ENCODE results near the gene C1orf56. TPM values are rescaled to one million over a fixed set of nuclear protein-coding genes. Genes with fewer than 3 reads are reported as not detected.

C1orf56 gene
- total RNA-seq, 1 experiment from 2014 or later = 4.8 TPM

- H3K27ac Mint-ChIP-seq (ENCODE audit: unreplicated experiment) = no peak within 1 kb of the TSS
Measured at GRCh38 chr1:151036356-151036755, 11.2 kb upstream of the C1orf56 start, which contains the start of gene BNIPL. TSS of gene BNIPL (plus strand) at chr1:151036586. CDS start at chr1:151036726, 140 bp downstream.

GRCh38 chr1:151037032-151037431, 10.5 kb upstream of the C1orf56 start:
- Histone ChIP-seq H3K4me1 (no peaks in the 10 kb centered on the region), H3K4me3 (ENCODE audit: low read depth, low read length) (no peak overlapping the region), H3K9me3 (no peaks in the 10 kb centered on the region), H3K36me3 (ENCODE audit: control insufficient read depth, insufficient read depth, low read length) (no peaks in the 10 kb centered on the region; the same call in 1 of the 2 replicates), H3K27me3 (replicated peaks; ENCODE audit: control insufficient read depth, insufficient read depth, low read length) (no peaks in the 10 kb centered on the region)
- Mint-ChIP-seq H3K9me3 (ENCODE audit: unreplicated experiment) (no peaks in the 10 kb centered on the region), H3K36me3 (ENCODE audit: insufficient read depth, unreplicated experiment) (peaks cover 18% of the 10 kb centered on the region), H3K27me3 (ENCODE audit: insufficient read depth, unreplicated experiment) (no peaks in the 10 kb centered on the region), H3K4me3 (ENCODE audit: unreplicated experiment) (no peak overlapping the region), H3K4me1 (ENCODE audit: low read depth, unreplicated experiment) (no peaks in the 10 kb centered on the region), H3K27ac (ENCODE audit: unreplicated experiment) (no peak overlapping the region)
- CTCF ChIA-PET = no interaction called here
- no peak for DNase-seq
- BruUV-seq (replicated peaks) = no TSS peak
- POLR2A ChIA-PET = no interaction called here
- TF ChIP-seq CTCF (IDR thresholded peaks at IDR 0.05; ENCODE audit: insufficient read depth in 1 of 2, low read depth in 1 of 2, low read length in 1 of 2, severe bottlenecking in 1 of 2, unreplicated experiment in 1 of 2) = no peak
- intact Hi-C loops (cut with micrococcal nuclease; ENCODE audit: unreplicated experiment) = no loop called here

More at GRCh38 chr1:151036356-151036755, 11.2 kb upstream of the C1orf56 start, which contains the start of gene BNIPL:
- H3K27me3 Mint-ChIP-seq (ENCODE audit: insufficient read depth, unreplicated experiment) = no peaks in the 10 kb centered on the region
- peaks cover 21% of the 10 kb centered on the region for H3K36me3 Mint-ChIP-seq (ENCODE audit: insufficient read depth, unreplicated experiment)
- no peak within 1 kb of the TSS for H3K4me3 Mint-ChIP-seq (ENCODE audit: unreplicated experiment)
- TF ChIP-seq CTCF (IDR thresholded peaks at IDR 0.05; ENCODE audit: insufficient read depth in 1 of 2, low read depth in 1 of 2, low read length in 1 of 2, severe bottlenecking in 1 of 2, unreplicated experiment in 1 of 2) = no peak
- ChIA-PET POLR2A (no interaction called here), CTCF (no interaction called here)
- no peaks in the 10 kb centered on the region for H3K4me1 Mint-ChIP-seq (ENCODE audit: low read depth, unreplicated experiment)
- intact Hi-C loops (cut with micrococcal nuclease; ENCODE audit: unreplicated experiment) = no loop called here
- Histone ChIP-seq H3K36me3 (ENCODE audit: control insufficient read depth, insufficient read depth, low read length) (no peaks in the 10 kb centered on the region; the same call in 1 of the 2 replicates), H3K4me3 (ENCODE audit: low read depth, low read length) (no peak within 1 kb of the TSS), H3K27me3 (replicated peaks; ENCODE audit: control insufficient read depth, insufficient read depth, low read length) (no peaks in the 10 kb centered on the region), H3K9me3 (no peaks in the 10 kb centered on the region), H3K4me1 (no peaks in the 10 kb centered on the region)
- BruUV-seq (replicated peaks) = no TSS peak
- no peak for DNase-seq
- H3K9me3 Mint-ChIP-seq (ENCODE audit: unreplicated experiment) = no peaks in the 10 kb centered on the region

GRCh38 chr1:151039521-151039920, 8.0 kb upstream of the C1orf56 start:
- ChIA-PET POLR2A (no interaction called here), CTCF (interaction anchor here (1.3 kb wide), 1 partner anchor 8 kb away, joined by 3 read pairs; the partner anchor contains the start of gene C1orf56)
- Mint-ChIP-seq H3K27me3 (ENCODE audit: insufficient read depth, unreplicated experiment) (no peaks in the 10 kb centered on the region), H3K36me3 (ENCODE audit: insufficient read depth, unreplicated experiment) (peaks cover 6% of the 10 kb centered on the region), H3K4me1 (ENCODE audit: low read depth, unreplicated experiment) (no peaks in the 10 kb centered on the region), H3K4me3 (ENCODE audit: unreplicated experiment) (no peak overlapping the region), H3K9me3 (ENCODE audit: unreplicated experiment) (no peaks in the 10 kb centered on the region), H3K27ac (ENCODE audit: unreplicated experiment) (no peak overlapping the region)
- Histone ChIP-seq H3K36me3 (ENCODE audit: control insufficient read depth, insufficient read depth, low read length) (no peaks in the 10 kb centered on the region), H3K4me1 (no peaks in the 10 kb centered on the region), H3K4me3 (ENCODE audit: low read depth, low read length) (no peak overlapping the region), H3K27me3 (replicated peaks; ENCODE audit: control insufficient read depth, insufficient read depth, low read length) (no peaks in the 10 kb centered on the region), H3K9me3 (no peaks in the 10 kb centered on the region)
- BruUV-seq (replicated peaks) = no TSS peak
- no peak for DNase-seq
- intact Hi-C loops (cut with micrococcal nuclease; ENCODE audit: unreplicated experiment) = no loop called here
- no peak for TF ChIP-seq CTCF (IDR thresholded peaks at IDR 0.05; ENCODE audit: insufficient read depth in 1 of 2, low read depth in 1 of 2, low read length in 1 of 2, severe bottlenecking in 1 of 2, unreplicated experiment in 1 of 2)

All from Caco-2 (cell line).